CD4-positive, alpha-beta T cell treated with Interleukin-2 at 100 ng/mL for 4 hours (primary cell): ENCODE measurements around the gene SYNJ1.
A peak's percentile ranks its signal among the peaks of the same experiment; 100 is the strongest.
"Not testable (repeated sequence)": the region's sequence is repeated elsewhere in the genome, so short reads cannot be mapped to it uniquely, and the experiment has no call there.

ENCODE experiments used
- DNase-seq: peaks from one replicate; pipeline ENCODE4 v3.0.0-alpha.2; 2020; ENCODE audit warnings: low spot score

The SYNJ1 gene

GRCh38 chr21:32612075-32612998 lies 115.5 kb downstream of the SYNJ1 start, which contains the start of gene CFAP298:
Gene CFAP298, minus strand, starts transcription at chr21:32612377. Its CDS starts 134 bp downstream, at chr21:32612243.
- peak; percentile 91 for DNase-seq

DNA sequence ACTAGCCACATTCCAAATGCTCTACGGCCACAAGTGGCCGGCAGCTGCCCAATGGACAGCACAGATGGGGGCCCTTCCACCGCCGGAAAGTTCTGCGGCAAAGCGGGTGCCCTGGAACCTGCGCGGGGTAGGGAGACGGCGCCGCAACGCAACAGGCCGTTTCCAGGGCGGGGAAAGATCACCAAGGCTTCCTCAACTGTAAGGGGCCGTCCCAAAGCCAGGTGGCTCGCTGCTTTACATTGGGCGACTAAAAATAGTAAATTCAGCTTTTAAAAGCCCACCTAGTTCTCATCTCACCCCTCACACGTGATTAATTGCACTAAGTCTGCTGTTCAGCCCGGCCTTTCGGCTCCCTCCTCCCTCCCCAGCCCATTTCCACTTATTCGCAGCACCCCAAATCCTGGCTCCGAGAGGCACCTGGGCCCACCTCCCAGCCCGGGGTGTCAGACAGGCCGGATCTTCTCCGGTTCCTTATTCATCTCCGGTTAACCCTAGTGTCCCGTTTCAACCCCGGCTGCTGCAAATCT lies 116.3 kb downstream of the SYNJ1 start:
- peak; percentile 13 for DNase-seq

- not testable (repeated sequence) for DNase-seq
Measured at GRCh38 chr21:32610940-32611339, 116.9 kb downstream of the SYNJ1 start.

- DNase-seq = no peak
Measured at GRCh38 chr21:32608851-32609250, 119.0 kb downstream of the SYNJ1 start.

GRCh38 chr21:32605469-32605868 lies 122.3 kb downstream of the SYNJ1 start:
- DNase-seq = no peak

- no peak for DNase-seq
Measured at GRCh38 chr21:32604464-32604863, 123.3 kb downstream of the SYNJ1 start.

- no peak for DNase-seq
Measured at GRCh38 chr21:32603131-32603530, 124.7 kb downstream of the SYNJ1 start.

- DNase-seq = no peak
Measured at GRCh38 chr21:32602099-32602498, 125.7 kb downstream of the SYNJ1 start.

DNA sequence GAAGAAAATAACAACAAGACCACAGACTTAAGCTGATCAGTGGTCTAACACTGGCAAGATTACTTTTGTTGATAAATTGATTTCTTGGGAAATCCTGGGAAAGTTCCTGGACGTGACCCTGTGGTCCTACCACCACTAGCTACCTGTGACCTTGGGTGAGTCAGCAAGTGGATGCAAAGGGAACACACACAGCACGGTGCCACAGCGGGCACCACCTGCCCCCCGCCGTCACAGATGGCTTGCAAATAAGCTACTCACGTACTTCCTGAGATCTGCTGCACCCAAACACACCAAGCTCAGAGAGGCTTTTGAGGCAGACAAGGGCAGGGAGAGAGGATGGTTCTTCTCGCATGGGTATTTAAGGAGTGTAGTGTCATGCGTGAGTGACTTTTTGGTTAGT lies 128.3 kb downstream of the SYNJ1 start:
- no peak for DNase-seq

- DNase-seq = no peak
Measured at GRCh38 chr21:32599091-32599490, 128.7 kb downstream of the SYNJ1 start.

DNA sequence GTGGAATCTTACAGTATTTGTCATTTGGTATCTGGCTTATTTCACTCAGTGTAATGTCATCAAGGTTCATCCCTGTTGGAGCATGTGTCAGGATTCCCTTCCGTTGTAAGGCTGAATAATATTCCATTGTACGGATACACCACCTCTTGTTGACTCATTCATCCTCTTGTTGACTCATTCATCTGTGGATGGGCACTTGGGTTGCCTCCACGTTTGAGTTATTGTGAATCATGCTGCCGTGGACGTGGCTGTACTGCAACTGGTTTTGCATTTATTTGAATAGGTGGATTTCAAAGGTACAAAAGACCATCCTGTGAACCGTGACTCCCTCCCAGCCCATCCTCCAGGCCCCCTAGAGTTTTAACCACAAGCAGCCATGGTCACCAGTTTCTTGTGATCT lies 130.6 kb downstream of the SYNJ1 start:
- DNase-seq = no peak

DNA sequence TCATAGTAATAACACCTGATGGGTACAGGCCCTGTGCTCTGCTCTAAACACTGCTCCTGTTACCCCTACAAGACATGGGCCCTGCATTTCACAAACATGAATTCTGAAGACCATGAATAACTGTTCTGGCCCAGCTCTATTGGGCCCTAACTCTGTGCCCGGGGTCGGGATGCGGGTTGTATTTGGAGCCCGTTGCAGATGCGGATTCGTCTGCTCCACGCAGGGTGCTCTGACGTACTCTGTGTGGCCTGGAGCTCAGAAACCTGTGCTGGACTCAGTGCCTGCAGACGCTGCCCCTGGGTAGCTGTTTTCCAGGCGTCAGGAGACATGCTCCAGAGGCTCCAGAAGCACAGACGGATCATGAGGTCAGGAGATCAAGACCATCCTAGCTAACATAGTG lies 132.4 kb downstream of the SYNJ1 start:
- no peak for DNase-seq

- no peak for DNase-seq
Measured at GRCh38 chr21:32593690-32594089, 134.1 kb downstream of the SYNJ1 start.

GRCh38 chr21:32592929-32593502 lies 134.8 kb downstream of the SYNJ1 start:
- no peak for DNase-seq

GRCh38 chr21:32590130-32590529 lies 137.7 kb downstream of the SYNJ1 start:
- no peak for DNase-seq

DNA sequence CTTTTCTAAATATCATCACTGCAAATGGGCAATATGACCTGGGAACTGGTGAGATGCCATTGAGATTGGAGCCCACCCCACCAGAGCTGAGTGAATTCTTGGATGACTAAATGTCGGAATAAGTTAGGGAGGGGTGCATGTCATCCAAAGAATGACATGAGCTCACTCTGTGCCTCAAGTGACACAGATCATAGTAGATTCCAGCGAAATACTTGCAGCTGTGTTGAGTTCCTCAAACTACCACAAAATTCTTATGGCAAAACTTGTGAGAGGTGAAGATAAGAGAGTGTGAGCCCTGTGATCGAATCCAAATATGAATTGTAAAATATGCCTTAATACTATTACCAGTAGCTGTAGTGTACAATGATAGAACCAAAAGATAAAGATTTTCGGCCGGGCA lies 140.2 kb downstream of the SYNJ1 start:
- DNase-seq = no peak

DNA sequence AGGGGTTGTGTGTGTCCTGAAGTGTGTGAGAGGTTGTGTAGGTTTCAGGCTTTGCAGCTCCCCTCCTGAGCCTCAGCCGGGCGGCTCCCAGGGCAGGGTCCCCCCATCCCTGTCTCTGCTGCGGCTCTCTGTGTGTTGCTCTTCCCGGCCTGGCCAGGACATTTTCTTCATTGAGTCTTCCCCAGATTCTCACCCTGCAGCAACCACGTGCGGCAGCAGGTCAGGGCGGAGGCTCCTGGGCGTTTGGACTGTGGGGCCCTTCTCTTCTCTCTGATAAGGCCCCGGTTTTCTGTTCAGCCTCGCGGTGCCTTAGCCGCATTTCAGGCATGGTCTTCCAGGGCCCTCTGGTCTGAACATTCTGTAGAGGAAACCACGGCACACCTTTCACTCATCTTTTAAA lies 140.7 kb downstream of the SYNJ1 start:
- DNase-seq = no peak

DNA sequence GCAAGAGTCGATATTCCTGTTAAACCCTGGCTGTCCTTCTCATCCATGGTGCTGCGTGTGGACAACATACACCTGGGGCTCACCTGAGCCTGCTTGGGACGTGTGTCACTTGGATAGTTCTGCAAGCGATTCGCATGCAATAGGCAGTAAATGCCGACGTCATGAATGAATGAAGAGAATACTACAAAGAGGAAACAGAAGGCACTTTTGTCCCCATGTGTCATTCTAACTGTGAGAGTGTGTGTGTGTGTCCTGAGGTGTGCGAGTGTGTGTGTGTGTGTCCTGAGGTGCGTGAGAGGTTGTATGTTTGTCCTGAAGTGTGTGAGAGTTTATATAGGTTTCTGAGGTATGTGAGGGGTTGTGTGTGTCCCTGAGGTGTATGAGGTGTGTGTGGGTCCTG lies 141.8 kb downstream of the SYNJ1 start:
- DNase-seq = no peak

DNA sequence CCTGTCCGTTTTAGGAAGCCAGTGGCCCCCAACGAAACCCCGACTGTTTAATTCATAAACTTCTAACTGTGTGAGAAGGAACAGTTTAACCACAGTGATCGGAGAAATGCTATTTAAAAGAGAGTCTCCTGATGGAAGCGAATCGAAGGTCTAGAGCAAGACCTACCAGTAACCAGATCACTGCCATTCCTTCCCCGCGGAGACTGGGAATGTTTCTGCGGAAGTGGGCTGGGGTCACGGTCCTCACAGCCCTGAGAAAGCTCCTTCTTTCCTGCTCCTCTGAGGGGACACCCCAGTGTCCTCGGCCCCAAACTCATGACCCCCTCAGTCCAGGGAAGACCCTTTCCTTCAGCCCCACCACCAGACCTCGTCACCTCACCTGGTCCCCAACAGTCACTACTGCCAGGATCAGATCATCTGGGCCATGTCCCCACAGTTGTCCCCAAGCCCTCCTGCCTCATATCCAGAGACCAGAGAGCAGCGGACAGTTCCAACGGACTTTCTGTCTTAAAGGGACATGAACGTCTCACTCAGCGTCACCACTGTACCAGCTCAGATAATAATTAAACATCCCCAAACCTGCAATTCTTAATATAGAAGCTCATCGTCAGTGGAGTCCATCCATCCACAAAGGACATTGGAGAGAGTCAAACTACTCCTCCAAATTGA lies 142.6 kb downstream of the SYNJ1 start, which contains the start of gene TCP10L:
TSS of gene TCP10L (minus strand) at position 482 of the 669 bp plus-strand sequence. CDS start 1,219 bp downstream, outside the sequence.
- no peak for DNase-seq

- DNase-seq = no peak
Measured at GRCh38 chr21:32584472-32584871, 143.3 kb downstream of the SYNJ1 start.

GRCh38 chr21:32581732-32582131 lies 146.1 kb downstream of the SYNJ1 start:
- no peak for DNase-seq

DNA sequence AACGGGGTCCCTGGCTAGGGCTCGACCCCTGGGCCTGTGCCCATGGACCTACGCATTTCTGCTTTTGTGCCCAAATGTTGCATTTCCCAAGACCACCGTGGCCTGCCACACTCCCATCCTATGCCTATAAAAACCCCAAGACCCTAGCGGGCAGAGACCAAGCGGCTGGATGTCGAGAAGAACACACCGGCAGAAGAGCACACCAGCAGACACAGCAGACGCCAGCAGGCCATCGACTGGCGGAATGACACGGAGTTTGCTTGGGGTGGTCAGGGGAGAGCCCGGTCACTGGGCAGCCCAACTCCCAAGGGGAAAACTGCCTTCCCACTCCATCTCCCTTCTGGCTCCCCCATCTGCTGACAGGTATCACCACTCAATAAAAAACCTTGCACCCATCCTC lies 146.9 kb downstream of the SYNJ1 start:
- no peak for DNase-seq
